ENCODE measurements around the gene CENPP.

Gene CENPP

GRCh38 chr9:92664394-92665152 is 338.8 kb downstream of the CENPP start:
- no peak for DNase-seq

DNA sequence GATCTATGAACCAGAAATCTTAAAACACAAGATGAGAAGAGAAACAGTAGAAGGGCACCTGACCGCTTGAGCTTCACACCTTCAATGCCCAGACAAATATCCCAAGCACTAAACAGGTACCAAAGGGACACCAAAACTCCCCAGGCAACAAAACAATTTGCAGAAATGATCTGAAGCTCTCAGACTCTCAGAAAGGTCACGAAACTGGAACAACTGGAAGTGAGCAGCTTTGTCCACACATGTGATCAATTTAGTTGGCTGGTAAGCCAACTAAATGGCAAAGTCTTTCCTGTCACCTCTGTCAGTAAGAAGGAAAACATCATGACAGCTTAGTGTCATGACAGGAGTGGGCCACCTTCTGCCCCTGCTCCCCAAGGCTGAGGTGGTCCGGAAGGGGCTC is 340.1 kb downstream of the CENPP start:
- DNase-seq: no peak

DNA sequence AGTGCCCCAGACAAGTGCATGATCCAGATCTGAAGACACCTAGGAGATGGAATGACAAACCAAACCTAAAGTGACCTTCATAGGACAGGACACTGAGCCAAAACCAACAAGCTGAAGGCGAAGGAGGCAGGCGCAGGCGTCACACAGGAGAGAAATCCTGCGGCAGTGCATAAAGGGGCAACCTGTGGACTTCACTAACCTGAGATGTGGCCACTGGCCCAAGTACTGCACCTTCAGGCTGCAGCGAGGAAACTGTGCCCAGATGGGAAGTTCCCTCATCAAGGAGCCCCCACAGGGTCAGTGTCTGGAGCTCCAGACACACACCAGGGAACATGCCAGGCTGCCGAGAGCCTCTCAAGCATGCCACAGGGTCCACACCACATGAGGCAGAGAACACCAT is 340.5 kb downstream of the CENPP start:
- DNase-seq: no peak

- DNase-seq: no peak
Measured at GRCh38 chr9:92666912-92667532, 341.3 kb downstream of the CENPP start.

DNA sequence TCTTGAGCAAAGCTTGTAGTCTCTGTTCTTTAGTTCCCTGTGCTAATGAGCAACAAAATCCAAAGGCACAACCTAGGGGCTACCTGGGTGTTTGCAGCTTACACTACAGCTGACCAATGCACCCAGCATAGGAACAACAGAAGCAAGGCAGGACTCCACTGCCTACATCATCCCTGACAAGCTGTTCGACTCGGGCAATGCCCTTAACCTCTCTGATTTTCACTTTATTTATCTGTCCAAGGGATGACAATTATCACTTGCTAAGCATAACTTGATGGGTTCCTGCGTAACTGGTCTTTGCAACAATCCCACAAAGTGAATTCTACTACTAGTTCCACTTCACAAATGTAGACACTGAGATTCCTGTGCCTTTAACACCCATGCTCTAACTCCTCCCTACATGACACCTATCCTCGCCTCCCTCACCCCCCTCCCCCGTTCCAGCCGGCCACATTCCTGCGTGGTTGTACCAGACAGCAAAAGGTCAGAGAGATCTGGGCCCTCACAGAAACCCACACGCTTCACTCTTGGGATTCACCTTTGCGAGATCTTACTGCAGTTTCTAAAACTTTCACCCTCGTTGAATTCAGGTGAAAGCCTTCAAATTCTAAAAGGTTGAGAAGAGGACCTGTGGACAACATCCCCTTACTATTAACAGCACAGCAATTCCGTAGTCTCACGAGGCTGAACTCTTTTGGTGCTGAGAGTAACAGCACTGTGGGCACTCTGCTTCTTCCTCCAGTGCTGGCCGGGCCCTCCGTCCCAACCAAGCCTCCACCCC is 343.2 kb downstream of the CENPP start:
- no peak for DNase-seq

- DNase-seq: no peak
Measured at GRCh38 chr9:92669527-92669889, 343.8 kb downstream of the CENPP start.
